Left lung (tissue), 10 donors: Measurements from ENCODE around the gene CCT5. TPM values are rescaled to one million over a fixed set of nuclear protein-coding genes. Genes with fewer than 3 reads are reported as not detected.
"Not testable (repeated sequence)": the region's sequence is repeated elsewhere in the genome, so short reads cannot be mapped to it uniquely, and the experiment has no call there.

Experiments
- ATAC-seq: fragments of 200-7000 bp; cut with Tn5 transposase; one replicate; pipeline ENCODE4 v1.9.1; 2020; ENCODE audit warnings: moderate library complexity
- DNase-seq, 4 donors: peaks; one replicate each; pipeline ENCODE4 v3.0.0-alpha.2; 2013 to 2020
- H3K27ac ChIP-seq, 2 donors: fragments of 200-600 bp; sonication (generic) in 1 of 2; one replicate each; pipeline versions ENCODE4 v1.5.0 to v1.8.0; 2020 to 2021
- H3K27me3 ChIP-seq, 2 donors: fragments of 200-600 bp; sonication (generic) in 1 of 2; one replicate each; pipeline versions ENCODE4 v1.5.0 to v1.8.0; 2020 to 2021
- H3K36me3 ChIP-seq, 2 donors: fragments of 200-600 bp; sonication (generic) in 1 of 2; one replicate each; pipeline versions ENCODE4 v1.5.0 to v1.8.0; 2020 to 2021
- H3K4me1 ChIP-seq, 2 donors: fragments of 200-600 bp; one replicate each; pipeline ENCODE4 v1.8.0; 2021
- H3K4me3 ChIP-seq, 2 donors: fragments of 200-600 bp; sonication (generic) in 1 of 2; one replicate each; pipeline versions ENCODE4 v1.5.0 to v1.8.0; 2020 to 2021; ENCODE audit warnings: mild to moderate bottlenecking in 1 of 2
- H3K9me3 ChIP-seq, 2 donors: fragments of 200-600 bp; sonication (generic) in 1 of 2; one replicate each; pipeline versions ENCODE4 v1.5.0 to v1.8.0; 2020 to 2021
- intact Hi-C, 2 donors: fragments of 100-400 bp; cut with DNase I; formaldehyde crosslinking; loops; one replicate each; pipeline versions ENCODE4 v1.11.2 to v1.14.2; 2022
- polyA plus RNA-seq, 6 donors: library from polyadenylated mRNA; unstranded; fragments of 120-200 nt; gene quantifications; one replicate each; pipeline ENCODE4 v1.2.1, GENCODE V29; 2013; ENCODE audit not compliant: insufficient read length in 6 of 6
- total RNA-seq, 2 donors: library from RNA; stranded (reverse); fragmentation: NEBNext Ultra II Directional; extraction: Animal tissue kit (Norgen Biotek cat#: 25700); gene quantifications; one replicate each; pipeline ENCODE4 v1.2.1, GENCODE V29; 2021
- TF ChIP-seq, protein P1 (sequence below), 2 donors: fragments of 200-600 bp; sonication (generic) in 1 of 2; IDR thresholded peaks; one replicate each; pipeline versions ENCODE4 v1.5.0 to v1.8.0; 2021; ENCODE audit warnings: antibody characterized with exemption in 2 of 2
- donor health status: DM: no; HTN: yes; CAD: no.
- donor health status: DM: no; HTN: no; CAD: no.

The CCT5 gene
- total and polyA plus RNA-seq, 8 donors = 127 to 219 (median 197) TPM

DNA sequence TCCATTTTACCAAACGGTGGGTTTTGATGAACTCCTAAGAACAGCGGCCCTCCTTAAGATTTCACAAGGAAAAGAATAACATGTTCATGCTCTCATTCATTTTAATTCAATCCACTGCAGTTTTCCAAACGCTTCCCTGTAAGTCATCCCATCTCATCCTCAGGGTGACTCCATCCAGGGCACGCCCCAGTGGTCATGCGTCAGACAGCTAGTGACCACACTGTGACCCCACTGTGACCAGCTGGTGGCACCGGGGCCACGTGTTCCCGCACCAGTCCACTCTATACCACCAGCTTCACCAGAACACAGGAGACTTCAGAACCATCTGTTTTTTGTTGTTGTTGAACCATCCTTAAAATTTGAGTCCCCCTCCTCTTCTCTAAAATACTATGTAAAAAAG lies 14.7 kb upstream of the CCT5 start:
- no peak overlapping the region for H3K4me3 ChIP-seq
- no peaks in the 10 kb centered on the region for H3K27me3 ChIP-seq
- no peak for ATAC-seq
- H3K27ac ChIP-seq = no peak overlapping the region
- peaks cover 0 to 72% of the 10 kb centered on the region in 2 donors for H3K36me3 ChIP-seq
- intact Hi-C loops = no loop called here
- no peak for DNase-seq
- TF ChIP-seq, protein P1, sequence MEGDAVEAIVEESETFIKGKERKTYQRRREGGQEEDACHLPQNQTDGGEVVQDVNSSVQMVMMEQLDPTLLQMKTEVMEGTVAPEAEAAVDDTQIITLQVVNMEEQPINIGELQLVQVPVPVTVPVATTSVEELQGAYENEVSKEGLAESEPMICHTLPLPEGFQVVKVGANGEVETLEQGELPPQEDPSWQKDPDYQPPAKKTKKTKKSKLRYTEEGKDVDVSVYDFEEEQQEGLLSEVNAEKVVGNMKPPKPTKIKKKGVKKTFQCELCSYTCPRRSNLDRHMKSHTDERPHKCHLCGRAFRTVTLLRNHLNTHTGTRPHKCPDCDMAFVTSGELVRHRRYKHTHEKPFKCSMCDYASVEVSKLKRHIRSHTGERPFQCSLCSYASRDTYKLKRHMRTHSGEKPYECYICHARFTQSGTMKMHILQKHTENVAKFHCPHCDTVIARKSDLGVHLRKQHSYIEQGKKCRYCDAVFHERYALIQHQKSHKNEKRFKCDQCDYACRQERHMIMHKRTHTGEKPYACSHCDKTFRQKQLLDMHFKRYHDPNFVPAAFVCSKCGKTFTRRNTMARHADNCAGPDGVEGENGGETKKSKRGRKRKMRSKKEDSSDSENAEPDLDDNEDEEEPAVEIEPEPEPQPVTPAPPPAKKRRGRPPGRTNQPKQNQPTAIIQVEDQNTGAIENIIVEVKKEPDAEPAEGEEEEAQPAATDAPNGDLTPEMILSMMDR (IDR thresholded peaks at IDR 0.05) = no peak
- no peaks in the 10 kb centered on the region for H3K9me3 ChIP-seq
- no peaks in the 10 kb centered on the region for H3K4me1 ChIP-seq

DNA sequence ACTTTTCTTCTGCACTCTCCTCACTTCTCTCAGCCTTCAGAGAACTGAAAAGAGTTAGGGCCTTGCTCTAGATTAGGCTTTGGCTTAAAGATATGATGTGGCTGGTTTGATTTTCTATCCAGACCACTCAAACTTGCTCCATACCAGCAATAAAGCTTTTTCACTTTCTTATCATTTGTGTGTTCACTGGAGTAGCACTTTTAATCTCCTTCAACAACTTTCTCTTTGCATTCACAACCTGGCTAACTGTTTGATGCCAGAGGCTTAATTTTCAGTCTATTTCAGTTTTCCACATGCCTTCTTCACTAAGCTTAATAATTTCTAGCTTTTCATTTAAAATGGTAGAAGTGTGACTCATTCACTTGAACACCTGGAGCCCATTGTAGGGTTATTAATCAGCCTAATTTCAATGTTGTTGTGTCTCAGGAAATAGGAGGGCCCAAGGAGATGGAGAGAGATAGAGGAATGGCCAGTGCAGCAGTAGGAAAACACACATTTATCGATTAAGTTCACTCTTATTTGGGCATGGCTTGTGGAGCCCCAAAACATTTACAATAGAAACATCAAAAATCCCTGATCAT lies 6.3 kb upstream of the CCT5 start:
- Histone ChIP-seq H3K4me1 (peaks cover 3 to 6% of the 10 kb centered on the region in 2 donors), H3K27ac (no peak overlapping the region), H3K36me3 (peaks cover 0 to 4% of the 10 kb centered on the region in 2 donors), H3K9me3 (no peaks in the 10 kb centered on the region), H3K27me3 (no peaks in the 10 kb centered on the region), H3K4me3 (no peak overlapping the region)
- intact Hi-C loops = no loop called here
- ATAC-seq (no peak), DNase-seq (peak in 1 of 4 donors; percentile 9)
- TF ChIP-seq, protein P1 (IDR thresholded peaks at IDR 0.05) = no peak

DNA sequence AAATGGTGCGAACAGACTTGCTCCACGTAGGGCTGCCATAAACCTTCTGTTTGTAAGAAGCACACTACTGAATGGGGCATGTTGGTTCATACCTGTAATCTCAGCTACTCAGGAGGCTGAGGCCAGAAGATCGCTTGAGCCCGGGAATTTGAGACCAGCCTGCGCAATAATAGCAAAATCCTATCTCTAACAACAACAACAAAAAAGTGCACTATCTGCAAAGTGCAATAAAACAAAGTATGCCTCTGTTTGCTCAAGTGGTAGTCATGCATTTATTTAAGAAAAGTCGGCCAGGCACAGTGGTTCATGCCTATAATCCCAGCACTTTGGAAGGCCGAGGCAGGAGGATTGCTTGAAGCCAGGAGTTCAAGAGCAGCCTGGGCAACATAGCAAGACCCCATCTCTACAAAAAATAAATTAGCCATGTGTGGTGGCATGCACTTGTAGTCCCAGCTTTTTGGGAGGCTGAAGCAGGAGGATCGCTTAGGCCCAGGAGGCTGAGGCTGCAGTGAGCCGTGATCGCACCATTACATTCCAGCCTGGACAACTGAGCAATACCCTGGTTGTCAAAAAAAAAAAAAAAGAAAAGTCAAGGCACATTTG lies 5.6 kb upstream of the CCT5 start:
- no peaks in the 10 kb centered on the region for H3K9me3 ChIP-seq
- H3K4me3 ChIP-seq = no peak overlapping the region
- H3K27ac ChIP-seq = no peak overlapping the region
- ATAC-seq (no peak), DNase-seq (no peak)
- H3K4me1 ChIP-seq = peaks cover 6 to 12% of the 10 kb centered on the region in 2 donors
- H3K27me3 ChIP-seq = no peaks in the 10 kb centered on the region
- TF ChIP-seq, protein P1 (IDR thresholded peaks at IDR 0.05) = no peak
- intact Hi-C loops = no loop called here
- H3K36me3 ChIP-seq = no peaks in the 10 kb centered on the region

DNA sequence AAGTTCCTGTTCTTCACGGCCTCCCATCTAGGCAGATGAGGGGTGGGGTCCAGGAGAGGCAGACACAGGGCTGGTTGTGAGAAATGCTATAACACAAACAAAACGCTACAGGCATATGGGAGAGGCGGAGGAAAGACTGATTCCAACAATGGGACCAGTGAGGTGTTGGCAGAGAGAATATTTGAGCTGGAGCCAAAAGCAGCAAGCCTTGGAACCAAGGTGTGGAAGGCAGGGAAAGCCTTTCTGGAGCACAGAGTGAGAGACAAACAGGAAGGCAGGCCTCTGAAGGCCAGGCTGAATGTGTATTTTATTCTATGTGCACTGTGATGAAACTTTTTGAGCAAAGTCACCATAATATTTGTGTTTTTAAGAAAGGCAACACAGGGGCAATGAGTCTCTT lies 3.3 kb upstream of the CCT5 start:
- no peak for ATAC-seq
- Histone ChIP-seq H3K27ac (no peak overlapping the region), H3K27me3 (no peaks in the 10 kb centered on the region), H3K36me3 (no peaks in the 10 kb centered on the region), H3K9me3 (no peaks in the 10 kb centered on the region), H3K4me1 (peaks cover 14 to 20% of the 10 kb centered on the region in 2 donors), H3K4me3 (no peak overlapping the region)
- TF ChIP-seq, protein P1 (IDR thresholded peaks at IDR 0.05) = no peak
- no peak for DNase-seq
- intact Hi-C loops = no loop called here

DNA sequence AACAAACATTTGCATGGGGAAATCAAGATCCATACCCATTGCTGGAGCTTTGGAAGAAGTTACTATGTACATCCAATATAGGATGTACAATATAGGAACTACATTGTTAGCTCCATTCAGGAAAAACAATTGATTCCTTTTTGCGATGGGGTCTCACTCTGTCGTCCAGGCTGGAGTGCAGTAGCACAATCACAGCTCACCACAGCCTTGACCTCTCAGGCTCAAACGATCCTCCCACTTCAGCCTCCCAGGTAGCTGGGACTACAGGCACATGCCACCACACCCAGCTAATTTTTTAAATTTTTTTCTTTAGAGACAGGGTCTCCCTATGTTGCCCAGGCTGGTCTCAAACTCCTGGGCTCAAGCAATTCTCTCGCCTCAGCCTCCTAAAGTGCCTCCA lies 2.9 kb upstream of the CCT5 start:
- ATAC-seq, DNase-seq, H3K9me3 ChIP-seq, H3K4me3 ChIP-seq, H3K27me3 ChIP-seq, intact Hi-C loops, H3K36me3 ChIP-seq, H3K27ac ChIP-seq: not testable (repeated sequence)
- peaks cover 18 to 25% of the 10 kb centered on the region in 2 donors for H3K4me1 ChIP-seq
